Femur (tissue), 1 donor: Measurements from ENCODE around the gene ZFYVE28.
"Not testable (repeated sequence)": the region's sequence is repeated elsewhere in the genome, so short reads cannot be mapped to it uniquely, and the experiment has no call there.

Source experiments
- DNase-seq: peaks from one replicate; pipeline ENCODE4 v3.0.0-alpha.2; 2017

Gene ZFYVE28

GRCh38 chr4:2417765-2418649 is at the start of gene ZFYVE28:
TSS of gene ZFYVE28 (minus strand) at chr4:2418645. CDS start at chr4:2418323, 322 bp downstream.
- no peak for DNase-seq

- not testable (repeated sequence) for DNase-seq
Measured at GRCh38 chr4:2465544-2465943, 47.1 kb upstream of the ZFYVE28 start.

GRCh38 chr4:2465032-2465431 is 46.6 kb upstream of the ZFYVE28 start:
- no peak for DNase-seq

GRCh38 chr4:2462992-2463762 is 44.7 kb upstream of the ZFYVE28 start:
- no peak for DNase-seq

GRCh38 chr4:2462218-2462991 is 44.0 kb upstream of the ZFYVE28 start:
- DNase-seq, result peak; percentile 83

- DNase-seq, result no peak
Measured at GRCh38 chr4:2461246-2461960, 43.0 kb upstream of the ZFYVE28 start.

GRCh38 chr4:2459589-2460349 is 41.3 kb upstream of the ZFYVE28 start:
- DNase-seq, result no peak

- no peak for DNase-seq
Measured at GRCh38 chr4:2458546-2459491, 40.4 kb upstream of the ZFYVE28 start.

GRCh38 chr4:2457481-2458295 is 39.2 kb upstream of the ZFYVE28 start:
- DNase-seq, result no peak

- no peak for DNase-seq
Measured at GRCh38 chr4:2451821-2452785, 33.7 kb upstream of the ZFYVE28 start.

- DNase-seq, result no peak
Measured at GRCh38 chr4:2451036-2451520, 32.6 kb upstream of the ZFYVE28 start.

- DNase-seq, result no peak
Measured at GRCh38 chr4:2450394-2451035, 32.1 kb upstream of the ZFYVE28 start.

GRCh38 chr4:2449511-2450392 is 31.3 kb upstream of the ZFYVE28 start:
- DNase-seq, result no peak

- no peak for DNase-seq
Measured at GRCh38 chr4:2449051-2449450, 30.6 kb upstream of the ZFYVE28 start.

GRCh38 chr4:2448589-2448988 is 30.1 kb upstream of the ZFYVE28 start:
- no peak for DNase-seq
